H9 (cell line): Measurements from ENCODE around the gene OR11L1. TPM values are rescaled to one million over a fixed set of nuclear protein-coding genes. Genes with fewer than 3 reads are reported as not detected.

ENCODE experiments used
- DNase-seq: peaks from one replicate; pipeline ENCODE4 v3.0.0-alpha.2; 2017
- H2AFZ ChIP-seq: one replicate; pipeline ENCODE4 v1.6.1; 2013; ENCODE audit warnings: mild to moderate bottlenecking, low read length, control low read depth, moderate library complexity
- H2AK5ac ChIP-seq: 2 replicates; pipeline ENCODE4 v1.6.1; 2013; ENCODE audit warnings: low read length, control low read depth, mixed read lengths; ENCODE audit not compliant: insufficient read length
- H2BK120ac ChIP-seq: one replicate; pipeline ENCODE4 v1.6.1; 2013; ENCODE audit warnings: low read depth, mild to moderate bottlenecking, low read length, control low read depth, inconsistent platforms; ENCODE audit not compliant: poor library complexity, severe bottlenecking
- H2BK12ac ChIP-seq: 2 replicates; pipeline ENCODE4 v1.6.1; 2013; ENCODE audit warnings: low read length, control low read depth, mixed read lengths, low read depth; ENCODE audit not compliant: insufficient read length
- H2BK15ac ChIP-seq: 2 replicates; pipeline ENCODE4 v1.6.1; 2013; ENCODE audit warnings: low read depth, low read length, control low read depth
- H2BK20ac ChIP-seq: one replicate; pipeline ENCODE4 v1.6.1; 2013; ENCODE audit warnings: low read depth, mild to moderate bottlenecking, low read length, control low read depth, inconsistent platforms; ENCODE audit not compliant: poor library complexity, severe bottlenecking
- H2BK5ac ChIP-seq: 2 replicates; pipeline ENCODE4 v1.6.1; 2013; ENCODE audit warnings: low read length, control low read depth, mixed read lengths; ENCODE audit not compliant: insufficient read length
- H3K14ac ChIP-seq: 2 replicates; pipeline ENCODE4 v1.6.1; 2013; ENCODE audit warnings: low read length, control low read depth; ENCODE audit not compliant: insufficient read depth
- H3K18ac ChIP-seq: 2 replicates; pipeline ENCODE4 v1.6.1; 2013; ENCODE audit warnings: low read depth, mild to moderate bottlenecking, mixed read lengths, low read length, control low read depth; ENCODE audit not compliant: insufficient read length
- H3K23ac ChIP-seq: 2 replicates; pipeline ENCODE4 v1.6.1; 2013; ENCODE audit warnings: low read length, control low read depth, mixed read lengths, low read depth; ENCODE audit not compliant: insufficient read length
- H3K23me2 ChIP-seq: 2 replicates; pipeline ENCODE4 v1.6.1; 2013; ENCODE audit warnings: low read depth, mild to moderate bottlenecking, mixed read lengths, low read length, control low read depth; ENCODE audit not compliant: insufficient read length, poor library complexity, severe bottlenecking
- H3K27ac ChIP-seq: 2 replicates; pipeline ENCODE4 v1.5.1; 2013; ENCODE audit warnings: low read length, control low read depth, mixed read lengths, low read depth; ENCODE audit not compliant: insufficient read length
- H3K27me3 ChIP-seq: 2 replicates; pipeline ENCODE4 v1.6.1; 2013; ENCODE audit warnings: low read length, control low read depth, inconsistent platforms; ENCODE audit not compliant: insufficient read depth
- H3K4ac ChIP-seq: 2 replicates; pipeline ENCODE4 v1.6.1; 2013; ENCODE audit warnings: low read depth, mild to moderate bottlenecking, control low read depth, inconsistent platforms, low read length, moderate library complexity
- H3K4me1 ChIP-seq: 2 replicates; pipeline ENCODE4 v1.6.1; 2013; ENCODE audit warnings: low read length, control low read depth, inconsistent platforms; ENCODE audit not compliant: insufficient read depth
- H3K4me2 ChIP-seq: 2 replicates; pipeline ENCODE4 v1.6.1; 2013; ENCODE audit warnings: low read length, control low read depth, mixed read lengths; ENCODE audit not compliant: insufficient read length, insufficient read depth
- H3K56ac ChIP-seq: 2 replicates; pipeline ENCODE4 v1.6.1; 2013; ENCODE audit warnings: low read depth, mild to moderate bottlenecking, mixed read lengths, low read length, control low read depth; ENCODE audit not compliant: insufficient read length
- H3K79me1 ChIP-seq: 2 replicates; pipeline ENCODE4 v1.6.1; 2013; ENCODE audit warnings: low read depth, mild to moderate bottlenecking, moderate library complexity, low read length, control low read depth, inconsistent platforms; ENCODE audit not compliant: insufficient read depth, poor library complexity, severe bottlenecking
- H3K79me2 ChIP-seq: 2 replicates; pipeline ENCODE4 v1.6.1; 2013; ENCODE audit warnings: low read length, control low read depth, inconsistent platforms; ENCODE audit not compliant: insufficient read depth
- H3K9ac ChIP-seq: 2 replicates; pipeline ENCODE4 v1.6.1; 2013; ENCODE audit warnings: low read length, control low read depth, mixed read lengths; ENCODE audit not compliant: insufficient read length; ENCODE audit errors: extremely low read depth
- H3K9me3 ChIP-seq: one replicate; pipeline ENCODE4 v1.6.1; 2013; ENCODE audit warnings: low read depth, low read length, inconsistent platforms; ENCODE audit not compliant: control insufficient read depth
- H3T11ph ChIP-seq: one replicate; pipeline ENCODE4 v1.6.1; 2013; ENCODE audit warnings: mild to moderate bottlenecking, low read length, control low read depth, inconsistent platforms
- H4K20me1 ChIP-seq: one replicate; pipeline ENCODE4 v1.6.1; 2013; ENCODE audit not compliant: control insufficient read depth, insufficient read length, insufficient read depth
- H4K5ac ChIP-seq: 2 replicates; pipeline ENCODE4 v1.6.1; 2013; ENCODE audit warnings: low read depth, mild to moderate bottlenecking, mixed read lengths, low read length, control low read depth; ENCODE audit not compliant: insufficient read length
- H4K8ac ChIP-seq: replicated peaks from 2 replicates; pipeline ENCODE4 v1.6.1; 2013; ENCODE audit warnings: low read length, control low read depth, mixed read lengths, low read depth; ENCODE audit not compliant: insufficient read length
- H4K91ac ChIP-seq: 2 replicates; pipeline ENCODE4 v1.6.1; 2013; ENCODE audit warnings: low read depth, mild to moderate bottlenecking, moderate library complexity, mixed read lengths, low read length, control low read depth; ENCODE audit not compliant: insufficient read length
- H3K27ac Mint-ChIP-seq, 3 experiments: 2 replicates in 2 of 3; 3 replicates in 1 of 3; pipeline ENCODE4 v1.8.0; 2020 to 2021; ENCODE audit warnings: mixed read lengths in 3 of 3, mild to moderate bottlenecking in 1 of 3, moderate library complexity in 1 of 3
- H3K27me3 Mint-ChIP-seq: 2 replicates; pipeline ENCODE4 v1.8.0; 2021; ENCODE audit warnings: low read depth, mild to moderate bottlenecking, moderate library complexity, mixed read lengths
- H3K36me3 Mint-ChIP-seq, 3 experiments: 2 replicates in 2 of 3; 3 replicates in 1 of 3; pipeline ENCODE4 v1.8.0; 2020 to 2021; ENCODE audit warnings: low read depth in 3 of 3, mixed read lengths in 3 of 3; ENCODE audit not compliant: insufficient read depth in 1 of 3
- H3K4me1 Mint-ChIP-seq, 2 experiments: 2 replicates each; pipeline ENCODE4 v1.8.0; 2020; ENCODE audit warnings: mixed read lengths in 2 of 2
- H3K4me3 Mint-ChIP-seq, 2 experiments: 2 replicates in 1 of 2; 3 replicates in 1 of 2; pipeline ENCODE4 v1.8.0; 2020 to 2021; ENCODE audit warnings: mild to moderate bottlenecking in 2 of 2, mixed read lengths in 2 of 2, moderate library complexity in 1 of 2
- H3K9me3 Mint-ChIP-seq, 2 experiments: 2 replicates in 1 of 2; 3 replicates in 1 of 2; pipeline ENCODE4 v1.8.0; 2020; ENCODE audit warnings: mild to moderate bottlenecking in 2 of 2, mixed read lengths in 2 of 2, moderate library complexity in 1 of 2
- WGBS: extraction: QIAGEN DNeasy Blood & Tissue Kit; methylation state at CpG from one replicate; pipeline ENCODE4 v1.1.7; 2013; ENCODE audit warnings: missing lambda C conversion rate, low lambda C conversion rate, mixed read lengths; ENCODE audit not compliant: insufficient read length; ENCODE audit errors: extremely low coverage; 5-methylcytosine and 5-hydroxymethylcytosine counted together
- total RNA-seq: library from RNA; stranded (reverse); gene quantifications from 2 replicates; pipeline ENCODE4 v1.2.1, GENCODE V29; 2021
- TF ChIP-seq, protein P1 (sequence below): fragments of 200-600 bp; sonication (generic); conservative IDR thresholded peaks from 3 replicates; pipeline ENCODE4 v1.8.0; 2021; ENCODE audit warnings: antibody characterized with exemption, mild to moderate bottlenecking

OR11L1 gene
- total RNA-seq, 1 experiment from 2014 or later = not detected

- Histone ChIP-seq H3K9me3 (peaks cover 22% of the 10 kb centered on the region), H3K27me3 (no peaks in the 10 kb centered on the region), H3K23ac (no peak overlapping the region), H3K9ac (no peak overlapping the region), H4K91ac (no peak overlapping the region), H3K56ac (no peak overlapping the region), H4K8ac (no peak overlapping the region), H2AK5ac (no peak overlapping the region), H3K4me2 (no peak overlapping the region), H4K20me1 (no peaks in the 10 kb centered on the region), H4K5ac (no peak overlapping the region), H2AFZ (no peak overlapping the region), H2BK5ac (no peak overlapping the region), H3K14ac (no peak overlapping the region), H2BK15ac (no peak overlapping the region), H3K79me1 (no peaks in the 10 kb centered on the region), H2BK20ac (no peak overlapping the region), H3K23me2 (no peaks in the 10 kb centered on the region), H3K18ac (no peak overlapping the region), H2BK120ac (no peak overlapping the region), H3T11ph (no peak overlapping the region), H3K79me2 (no peaks in the 10 kb centered on the region), H3K4me1 (no peaks in the 10 kb centered on the region), H3K4ac (no peak overlapping the region), H3K27ac (no peak overlapping the region), H2BK12ac (no peak overlapping the region)
- TF ChIP-seq, protein P1, sequence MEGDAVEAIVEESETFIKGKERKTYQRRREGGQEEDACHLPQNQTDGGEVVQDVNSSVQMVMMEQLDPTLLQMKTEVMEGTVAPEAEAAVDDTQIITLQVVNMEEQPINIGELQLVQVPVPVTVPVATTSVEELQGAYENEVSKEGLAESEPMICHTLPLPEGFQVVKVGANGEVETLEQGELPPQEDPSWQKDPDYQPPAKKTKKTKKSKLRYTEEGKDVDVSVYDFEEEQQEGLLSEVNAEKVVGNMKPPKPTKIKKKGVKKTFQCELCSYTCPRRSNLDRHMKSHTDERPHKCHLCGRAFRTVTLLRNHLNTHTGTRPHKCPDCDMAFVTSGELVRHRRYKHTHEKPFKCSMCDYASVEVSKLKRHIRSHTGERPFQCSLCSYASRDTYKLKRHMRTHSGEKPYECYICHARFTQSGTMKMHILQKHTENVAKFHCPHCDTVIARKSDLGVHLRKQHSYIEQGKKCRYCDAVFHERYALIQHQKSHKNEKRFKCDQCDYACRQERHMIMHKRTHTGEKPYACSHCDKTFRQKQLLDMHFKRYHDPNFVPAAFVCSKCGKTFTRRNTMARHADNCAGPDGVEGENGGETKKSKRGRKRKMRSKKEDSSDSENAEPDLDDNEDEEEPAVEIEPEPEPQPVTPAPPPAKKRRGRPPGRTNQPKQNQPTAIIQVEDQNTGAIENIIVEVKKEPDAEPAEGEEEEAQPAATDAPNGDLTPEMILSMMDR = no peak
- peaks cover 53% of the 10 kb centered on the region in 2 experiments for H3K9me3 Mint-ChIP-seq
- H3K4me1 Mint-ChIP-seq = no peaks in the 10 kb centered on the region
- H3K4me3 Mint-ChIP-seq = no peak overlapping the region
- no CpG with 5 or more reads among the region's 6 CpGs for WGBS
- no peak for DNase-seq
- peaks cover 0 to 26% (median 6%) of the 10 kb centered on the region in 3 experiments; a peak in 4 of 7 replicates for H3K36me3 Mint-ChIP-seq
- no peak overlapping the region for H3K27ac Mint-ChIP-seq
- H3K27me3 Mint-ChIP-seq = no peaks in the 10 kb centered on the region; the same call in 1 of the 2 replicates
Observed at GRCh38 chr1:247865416-247865815, 23.7 kb upstream of the OR11L1 start.
